Retinal pigment epithelial cell (primary cell): ENCODE results near the gene RTL10.
"Not testable (repeated sequence)": the region's sequence is repeated elsewhere in the genome, so short reads cannot be mapped to it uniquely, and the experiment has no call there.

Experiments
- DNase-seq: peaks from one replicate; pipeline ENCODE4 v3.0.0-alpha.2; 2010; ENCODE audit warnings: low read depth
- H3K4me3 ChIP-seq: 2 replicates; pipeline ENCODE4 v1.5.1; 2011; ENCODE audit warnings: mild to moderate bottlenecking, low read length, control low read depth, moderate library complexity
- TF ChIP-seq, protein P1 (sequence below): conservative IDR thresholded peaks from 2 replicates; pipeline ENCODE4 v1.5.1; 2011; ENCODE audit warnings: low read depth, low read length, control low read depth, inconsistent platforms

RTL10 gene

GRCh38 chr22:19888131-19888746 is 33.6 kb upstream of the RTL10 start:
- no peak overlapping the region for H3K4me3 ChIP-seq
- DNase-seq = no peak
- TF ChIP-seq, protein P1, sequence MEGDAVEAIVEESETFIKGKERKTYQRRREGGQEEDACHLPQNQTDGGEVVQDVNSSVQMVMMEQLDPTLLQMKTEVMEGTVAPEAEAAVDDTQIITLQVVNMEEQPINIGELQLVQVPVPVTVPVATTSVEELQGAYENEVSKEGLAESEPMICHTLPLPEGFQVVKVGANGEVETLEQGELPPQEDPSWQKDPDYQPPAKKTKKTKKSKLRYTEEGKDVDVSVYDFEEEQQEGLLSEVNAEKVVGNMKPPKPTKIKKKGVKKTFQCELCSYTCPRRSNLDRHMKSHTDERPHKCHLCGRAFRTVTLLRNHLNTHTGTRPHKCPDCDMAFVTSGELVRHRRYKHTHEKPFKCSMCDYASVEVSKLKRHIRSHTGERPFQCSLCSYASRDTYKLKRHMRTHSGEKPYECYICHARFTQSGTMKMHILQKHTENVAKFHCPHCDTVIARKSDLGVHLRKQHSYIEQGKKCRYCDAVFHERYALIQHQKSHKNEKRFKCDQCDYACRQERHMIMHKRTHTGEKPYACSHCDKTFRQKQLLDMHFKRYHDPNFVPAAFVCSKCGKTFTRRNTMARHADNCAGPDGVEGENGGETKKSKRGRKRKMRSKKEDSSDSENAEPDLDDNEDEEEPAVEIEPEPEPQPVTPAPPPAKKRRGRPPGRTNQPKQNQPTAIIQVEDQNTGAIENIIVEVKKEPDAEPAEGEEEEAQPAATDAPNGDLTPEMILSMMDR = no peak

GRCh38 chr22:19887256-19887985 is 32.7 kb upstream of the RTL10 start:
- TF ChIP-seq, protein P1 = no peak
- DNase-seq = no peak
- no peak overlapping the region for H3K4me3 ChIP-seq

GRCh38 chr22:19886605-19887255 is 32.1 kb upstream of the RTL10 start:
- H3K4me3 ChIP-seq = no peak overlapping the region
- DNase-seq = no peak
- TF ChIP-seq, protein P1 = no peak

DNA sequence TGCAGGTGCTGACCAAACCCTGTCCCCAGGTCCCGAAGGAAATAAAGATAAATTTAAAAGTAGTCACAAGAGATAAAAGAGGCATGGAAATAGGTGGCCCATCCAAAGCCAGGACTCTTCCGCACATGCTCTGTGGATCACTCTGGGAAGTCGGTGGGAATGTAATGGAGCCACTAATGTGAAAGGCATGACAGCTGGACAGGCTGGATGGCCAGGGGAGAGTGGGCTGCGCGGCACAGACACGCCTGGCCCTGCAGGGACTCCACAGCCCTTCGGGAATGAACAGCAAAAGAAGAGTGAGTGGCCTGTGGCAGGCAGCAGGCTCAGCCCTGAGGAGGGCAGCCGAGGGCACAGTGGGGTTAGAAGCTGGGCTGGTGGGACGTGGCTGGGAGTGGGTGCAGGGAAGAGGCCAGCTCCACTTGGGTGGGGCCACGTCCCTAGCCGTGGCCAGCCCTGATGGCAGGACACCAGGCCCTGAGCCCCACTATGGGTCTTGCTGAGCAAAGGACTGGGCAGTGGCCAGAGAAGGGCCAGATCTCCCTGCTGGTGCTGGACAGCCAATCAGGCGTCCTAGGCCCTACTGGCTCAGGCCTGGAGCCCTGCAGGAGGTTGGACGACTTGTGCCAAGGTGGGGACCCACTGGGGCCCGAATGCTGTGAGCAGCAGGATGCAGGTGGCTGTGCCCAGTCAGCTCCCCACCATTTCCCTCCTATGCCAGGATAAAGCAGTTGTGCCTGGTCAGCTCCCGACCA is 31.3 kb upstream of the RTL10 start:
- no peak for DNase-seq
- H3K4me3 ChIP-seq = no peak overlapping the region
- TF ChIP-seq, protein P1 = no peak

- TF ChIP-seq, protein P1 = no peak
- DNase-seq = no peak
- no peak overlapping the region for H3K4me3 ChIP-seq
Measured at GRCh38 chr22:19884954-19885751, 30.5 kb upstream of the RTL10 start.

- no peak for DNase-seq
- H3K4me3 ChIP-seq = no peak overlapping the region
- TF ChIP-seq, protein P1 = no peak
Measured at GRCh38 chr22:19884161-19884953, 29.7 kb upstream of the RTL10 start.

GRCh38 chr22:19883446-19883845 is 28.8 kb upstream of the RTL10 start:
- not testable (repeated sequence) for H3K4me3 ChIP-seq, DNase-seq
